HG03565 (cell line): ENCODE measurements around the gene ACR.
"Not testable (repeated sequence)": the region's sequence is repeated elsewhere in the genome, so short reads cannot be mapped to it uniquely, and the experiment has no call there.

ENCODE experiments used
- ATAC-seq: cut with Tn5 transposase; IDR thresholded peaks from one replicate; pipeline ENCODE4 v1.9.1; 2021; ENCODE audit warnings: mild to moderate bottlenecking, moderate library complexity; ENCODE audit not compliant: unreplicated experiment

ACR gene

DNA sequence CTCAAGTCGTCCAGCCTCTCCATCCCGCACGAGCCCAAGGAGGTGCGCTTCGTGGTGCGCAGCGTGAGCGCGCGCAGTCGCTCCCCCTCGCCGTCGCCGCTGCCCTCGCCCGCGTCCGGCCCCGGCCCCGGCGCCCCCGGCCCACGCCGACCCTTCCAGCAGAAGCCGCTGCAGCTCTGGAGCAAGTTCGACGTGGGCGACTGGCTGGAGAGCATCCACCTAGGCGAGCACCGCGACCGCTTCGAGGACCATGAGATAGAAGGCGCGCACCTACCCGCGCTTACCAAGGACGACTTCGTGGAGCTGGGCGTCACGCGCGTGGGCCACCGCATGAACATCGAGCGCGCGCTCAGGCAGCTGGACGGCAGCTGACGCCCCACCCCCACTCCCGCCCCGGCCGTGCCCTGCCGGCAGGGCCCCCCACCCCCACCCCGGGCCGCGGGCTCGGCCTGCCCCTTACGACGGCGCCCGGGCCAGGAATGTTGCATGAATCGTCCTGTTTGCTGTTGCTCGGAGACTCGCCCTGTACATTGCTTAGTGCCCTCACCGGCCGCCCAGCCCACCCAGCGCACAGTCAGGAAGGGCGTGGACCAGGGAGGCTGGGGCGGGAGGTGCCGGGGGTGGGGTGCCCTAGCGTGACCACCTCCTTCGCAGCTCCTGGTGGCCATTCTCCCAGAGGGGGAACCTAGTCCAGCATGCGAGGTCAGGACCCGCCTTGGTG is 6.9 kb upstream of the ACR start:
- ATAC-seq = no peak

DNA sequence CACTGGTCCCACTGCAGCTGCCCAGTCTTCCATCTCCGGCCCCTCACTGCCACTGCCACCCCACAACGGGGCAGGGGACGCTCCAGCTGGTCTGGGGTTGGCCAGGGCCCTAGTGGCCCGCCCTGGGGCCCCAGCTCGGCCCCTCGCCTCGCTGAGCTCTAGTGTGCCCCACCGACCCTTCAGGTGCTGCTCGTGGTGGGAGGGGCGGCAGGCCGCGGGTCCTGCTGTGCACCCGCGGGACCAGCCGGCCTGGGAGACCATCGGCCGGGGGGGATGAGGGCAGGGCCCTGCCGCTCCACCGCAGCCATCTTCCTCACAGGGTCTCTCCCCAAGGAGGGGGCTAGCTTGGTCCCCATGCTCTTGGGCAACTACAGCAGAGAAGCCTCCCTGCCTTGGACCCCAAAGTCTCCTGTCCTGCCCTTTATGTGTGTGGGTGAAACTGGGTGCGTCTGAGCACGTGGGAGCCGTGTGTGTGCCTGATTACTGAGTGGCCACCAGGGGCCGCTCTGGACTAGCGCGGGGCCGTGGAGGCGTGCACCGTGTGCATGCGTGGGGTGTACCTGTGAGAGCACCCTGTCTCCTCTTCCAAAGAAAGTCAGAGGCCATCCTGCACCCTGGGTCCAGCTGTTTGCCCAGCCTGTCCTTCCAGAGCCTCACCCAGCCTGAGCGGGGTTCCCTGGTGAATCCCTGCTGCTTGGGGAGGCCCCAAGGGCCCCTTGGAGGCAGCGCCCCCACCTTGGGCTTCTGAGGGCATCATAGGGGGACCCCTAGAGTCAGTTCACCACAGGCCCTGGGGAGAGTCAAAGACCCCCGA is 6.0 kb upstream of the ACR start:
- no peak for ATAC-seq

DNA sequence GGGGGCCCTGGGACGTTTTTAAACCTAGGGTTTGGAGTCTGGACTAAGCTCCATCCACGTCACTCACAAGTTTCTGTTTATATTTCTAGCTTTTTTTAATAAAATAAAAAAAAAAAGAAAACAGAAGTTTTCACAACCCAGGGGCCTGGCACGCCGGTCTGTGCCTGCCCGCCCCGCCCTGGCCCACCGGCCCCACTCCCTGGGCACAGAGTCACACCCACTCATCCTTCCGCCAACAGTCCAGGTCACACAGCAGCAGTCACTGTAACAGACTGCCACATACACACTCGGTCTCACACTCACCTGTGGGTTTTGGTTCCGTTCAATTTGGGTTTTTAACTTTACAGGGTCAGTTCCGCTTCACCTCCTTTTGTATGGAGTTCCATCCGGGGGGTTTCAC is 5.3 kb upstream of the ACR start:
- ATAC-seq = no peak

DNA sequence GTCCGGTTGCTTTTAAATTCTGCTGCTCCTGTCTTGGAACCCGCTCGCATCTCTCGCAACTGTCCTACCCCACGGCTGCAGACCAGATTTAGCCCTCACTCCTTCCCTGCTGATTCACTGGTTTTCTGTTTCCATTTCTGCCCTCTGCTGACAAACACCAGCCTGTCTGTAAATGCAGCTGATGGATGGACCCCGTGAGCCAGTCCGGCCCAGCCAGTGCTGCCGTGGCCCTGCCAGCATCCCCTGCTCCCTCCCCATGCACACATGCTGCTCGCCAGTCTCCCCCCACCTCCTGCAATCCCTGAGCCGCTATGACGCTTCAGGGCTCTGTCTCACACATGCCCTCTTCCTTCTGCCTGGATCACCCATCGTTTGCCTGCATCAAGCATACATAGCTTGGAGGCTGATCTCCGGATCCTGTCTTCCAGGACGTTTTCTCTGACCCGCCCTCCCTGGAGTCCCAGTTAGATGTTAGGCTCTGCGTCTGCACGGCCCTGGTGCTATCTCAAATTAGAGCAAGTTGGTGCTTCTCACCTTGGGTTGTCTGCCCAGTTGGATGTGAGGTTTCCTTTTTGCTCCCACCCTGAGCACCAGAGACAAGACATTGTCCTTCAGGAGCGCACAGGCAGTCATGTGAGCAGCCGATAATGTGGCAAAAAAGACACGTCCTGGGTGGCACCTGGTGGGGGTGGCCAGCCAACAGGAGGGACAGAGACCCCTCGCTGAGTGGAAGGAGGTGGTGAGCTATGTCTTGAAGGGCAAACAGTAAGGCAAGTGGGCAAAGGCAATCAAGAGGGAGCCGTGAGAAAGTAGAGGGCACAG is 4.3 kb upstream of the ACR start:
- no peak for ATAC-seq

DNA sequence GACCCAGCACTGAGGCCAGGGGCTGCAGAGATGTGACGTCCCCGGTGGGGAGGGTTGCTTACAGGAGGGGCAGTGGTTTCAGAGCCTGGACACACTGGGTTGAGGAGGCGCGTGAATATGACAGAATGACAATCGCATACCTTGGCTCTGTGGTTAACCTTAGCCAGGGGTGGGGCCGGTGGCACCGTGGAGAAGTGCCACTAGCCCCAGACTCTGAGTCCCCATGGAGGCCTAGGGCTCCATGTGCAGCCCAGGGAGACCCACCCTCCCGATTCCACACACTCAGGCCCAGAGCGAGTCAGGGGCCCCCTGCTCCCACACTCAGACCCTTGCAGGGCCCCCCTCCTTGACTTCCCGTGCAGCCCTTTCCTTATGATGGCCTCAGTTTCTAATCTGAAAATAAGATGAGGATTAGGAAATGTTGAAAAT is 3.6 kb upstream of the ACR start:
- no peak for ATAC-seq

DNA sequence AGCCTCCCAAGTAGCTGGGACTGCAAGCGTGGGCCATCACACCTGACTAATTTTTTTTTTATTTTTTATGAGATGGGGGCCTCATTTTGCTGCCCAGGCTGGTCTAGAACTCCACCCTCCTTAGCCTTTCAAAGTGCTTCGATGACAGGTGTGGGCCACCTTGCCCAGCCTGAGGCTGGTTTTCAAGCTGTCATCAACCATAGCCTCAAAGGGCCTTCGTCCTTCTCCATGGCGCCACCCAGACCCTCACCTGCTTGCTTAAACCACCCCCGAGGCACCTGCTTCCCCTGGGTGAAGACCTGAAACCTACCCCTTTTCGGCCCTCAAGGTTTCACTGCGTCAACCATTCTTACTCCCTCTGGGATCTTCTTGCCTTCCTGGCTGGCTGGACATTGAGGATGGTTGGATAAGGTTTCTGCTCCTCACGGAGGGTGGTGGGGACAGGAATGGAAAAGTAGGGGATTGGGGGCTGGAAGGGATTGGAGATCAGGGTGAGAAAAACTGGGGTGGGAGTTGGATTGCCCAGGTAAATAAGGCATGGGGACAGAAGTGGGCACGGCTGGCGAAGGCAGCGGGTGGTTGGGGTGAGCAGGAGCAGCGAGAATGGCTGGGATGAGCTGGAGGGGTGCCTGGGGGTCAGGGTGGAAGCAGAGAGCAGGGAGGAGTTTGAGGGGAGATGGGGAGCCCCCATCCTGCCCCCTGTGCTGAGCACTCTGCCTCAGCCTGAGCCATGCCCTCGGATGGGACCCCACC is 2.8 kb upstream of the ACR start:
- ATAC-seq = no peak

DNA sequence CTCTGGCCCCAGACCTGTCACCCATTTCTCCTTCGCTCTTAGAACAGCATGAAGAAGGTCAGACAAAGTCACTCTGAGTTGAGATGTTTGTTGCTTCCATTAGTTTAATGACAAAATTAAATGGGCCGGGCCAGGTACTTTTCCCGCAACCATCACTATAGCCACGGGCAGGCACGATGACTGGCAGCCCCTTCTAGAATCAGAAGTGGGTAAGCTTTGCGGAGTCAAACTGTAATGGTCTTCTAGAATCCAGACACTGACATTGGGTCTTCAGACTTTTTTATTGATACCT is 2.3 kb upstream of the ACR start:
- ATAC-seq = no peak

DNA sequence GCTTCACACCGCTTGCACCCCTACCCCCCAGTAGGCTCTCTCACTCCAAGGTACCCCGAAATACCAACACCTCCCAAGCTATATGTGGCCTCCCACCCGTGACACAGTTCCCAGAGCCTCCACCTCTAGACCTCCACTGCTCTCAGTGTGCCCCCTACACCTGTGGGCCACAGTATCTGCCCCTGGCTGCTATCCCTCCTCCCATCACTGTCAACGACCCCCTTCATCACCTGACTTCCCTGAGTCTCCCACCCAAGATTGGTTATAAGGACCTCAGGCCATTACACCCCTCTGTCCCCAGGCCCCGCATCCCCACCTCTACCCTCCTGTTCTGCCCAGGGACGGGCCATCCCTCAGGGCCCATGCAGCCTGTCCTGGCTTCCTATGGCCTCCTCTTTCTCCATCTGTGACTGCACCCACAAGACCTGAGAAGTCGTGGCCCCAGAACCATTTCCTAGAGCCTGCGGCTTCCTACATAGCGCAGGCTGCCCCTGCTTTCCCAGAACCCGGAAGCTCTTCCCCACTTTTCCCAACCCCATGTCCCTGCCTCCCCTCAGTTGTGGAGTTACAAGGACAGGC is 734 bp downstream of the ACR start:
- ATAC-seq = no peak

DNA sequence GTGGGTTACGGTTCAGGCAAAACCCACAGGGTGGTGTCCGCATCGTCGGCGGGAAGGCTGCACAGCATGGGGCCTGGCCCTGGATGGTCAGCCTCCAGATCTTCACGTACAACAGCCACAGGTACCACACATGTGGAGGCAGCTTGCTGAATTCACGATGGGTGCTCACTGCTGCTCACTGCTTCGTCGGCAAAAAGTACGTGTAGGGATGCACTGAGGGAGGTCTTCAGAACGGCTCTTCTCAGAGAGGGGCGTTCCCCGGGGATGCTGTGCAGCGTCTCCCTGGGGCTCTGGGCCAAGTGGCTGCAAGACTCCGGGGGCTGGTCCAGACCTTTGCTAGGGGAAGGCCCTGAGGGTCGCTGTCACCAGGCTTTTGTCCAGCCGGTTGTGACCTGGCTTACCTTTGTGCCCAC is 1.3 kb downstream of the ACR start:
- no peak for ATAC-seq

DNA sequence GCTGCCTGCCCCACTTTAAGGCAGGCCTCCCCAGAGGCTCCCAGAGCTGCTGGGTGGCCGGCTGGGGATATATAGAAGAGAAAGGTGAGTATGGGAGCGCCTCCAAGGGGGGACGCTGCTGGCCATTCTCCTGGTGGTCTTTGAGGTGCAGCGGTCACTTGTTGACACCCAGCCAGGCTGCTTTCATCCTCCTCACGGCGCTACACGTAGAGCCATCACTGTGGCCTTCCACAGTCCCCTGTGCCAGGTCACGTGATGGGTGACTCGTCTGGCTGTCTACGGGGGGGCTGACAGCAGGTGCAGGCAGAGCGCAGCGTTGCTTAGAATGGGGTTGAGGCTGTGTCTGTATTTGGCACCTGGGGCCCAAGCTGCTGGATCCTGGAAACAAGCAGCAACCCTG is 1.9 kb downstream of the ACR start:
- ATAC-seq = no peak

DNA sequence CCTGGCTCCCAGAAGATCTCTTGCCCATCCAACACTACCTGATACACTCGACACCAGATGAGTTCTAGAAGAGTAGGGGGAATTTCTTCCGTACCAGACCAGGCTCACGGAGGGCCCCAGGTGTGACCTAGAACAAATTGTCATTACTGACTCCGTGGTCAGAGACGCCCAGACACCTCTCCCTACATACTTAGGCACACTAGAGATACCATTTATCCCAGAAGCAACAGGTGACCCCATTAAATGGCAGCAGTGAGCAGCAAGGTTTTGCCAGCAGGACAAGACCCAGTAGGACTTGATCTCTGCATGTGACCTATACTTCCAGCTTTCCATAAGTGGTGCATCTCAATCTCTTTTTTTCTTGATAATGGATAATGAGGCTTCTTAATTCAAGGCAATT is 2.7 kb downstream of the ACR start:
- not testable (repeated sequence) for ATAC-seq

DNA sequence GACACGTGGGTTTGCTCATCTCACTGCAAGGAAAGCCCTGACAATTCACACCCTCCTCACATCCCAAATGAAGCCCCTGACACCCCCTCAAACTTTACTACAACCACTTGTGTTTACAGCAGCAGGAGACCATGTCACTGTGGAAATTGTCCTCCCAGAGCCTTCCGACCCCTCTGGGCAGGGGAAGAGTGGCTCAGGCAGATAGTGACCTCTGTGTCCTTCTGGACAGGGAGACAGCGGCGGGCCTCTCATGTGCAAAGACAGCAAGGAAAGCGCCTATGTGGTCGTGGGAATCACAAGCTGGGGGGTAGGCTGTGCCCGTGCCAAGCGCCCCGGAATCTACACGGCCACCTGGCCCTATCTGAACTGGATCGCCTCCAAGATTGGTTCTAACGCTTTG is 6.4 kb downstream of the ACR start:
- not testable (repeated sequence) for ATAC-seq

DNA sequence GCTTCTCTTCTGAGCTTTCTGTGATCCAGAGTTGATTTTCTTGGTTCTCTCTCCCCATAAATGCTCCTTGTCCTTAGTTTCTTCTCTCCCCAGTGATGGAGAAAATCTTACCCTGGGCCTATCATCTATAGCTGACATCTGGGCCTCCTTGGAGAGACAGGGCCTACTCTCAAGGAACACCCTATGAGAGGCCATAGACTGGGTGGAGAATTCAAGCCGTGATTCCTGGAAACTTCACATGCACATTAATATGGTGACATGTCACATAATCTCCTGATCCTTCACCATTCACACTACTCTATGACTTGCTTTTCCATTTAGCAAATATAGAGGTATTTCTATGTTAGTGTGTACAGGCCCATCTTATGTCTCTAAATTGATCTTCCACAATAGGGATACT is 9.5 kb downstream of the ACR start:
- ATAC-seq = not testable (repeated sequence)

DNA sequence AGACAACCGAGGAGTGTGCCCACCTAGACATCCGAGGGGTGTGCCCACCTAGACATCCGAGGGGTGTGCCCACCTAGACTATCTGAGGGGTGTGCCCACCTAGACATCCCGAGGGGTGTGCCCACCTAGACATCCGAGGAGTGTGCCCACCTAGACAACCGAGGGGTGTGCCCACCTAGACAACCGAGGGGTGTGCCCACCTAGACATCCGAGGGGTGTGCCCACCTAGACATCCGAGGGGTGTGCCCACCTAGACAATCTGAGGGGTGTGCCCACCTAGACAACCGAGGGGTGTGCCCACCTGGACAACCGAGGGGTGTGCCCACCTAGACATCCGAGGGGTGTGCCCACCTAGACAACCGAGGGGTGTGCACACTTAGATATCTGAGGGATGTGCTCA is 10.6 kb downstream of the ACR start:
- ATAC-seq = not testable (repeated sequence)

DNA sequence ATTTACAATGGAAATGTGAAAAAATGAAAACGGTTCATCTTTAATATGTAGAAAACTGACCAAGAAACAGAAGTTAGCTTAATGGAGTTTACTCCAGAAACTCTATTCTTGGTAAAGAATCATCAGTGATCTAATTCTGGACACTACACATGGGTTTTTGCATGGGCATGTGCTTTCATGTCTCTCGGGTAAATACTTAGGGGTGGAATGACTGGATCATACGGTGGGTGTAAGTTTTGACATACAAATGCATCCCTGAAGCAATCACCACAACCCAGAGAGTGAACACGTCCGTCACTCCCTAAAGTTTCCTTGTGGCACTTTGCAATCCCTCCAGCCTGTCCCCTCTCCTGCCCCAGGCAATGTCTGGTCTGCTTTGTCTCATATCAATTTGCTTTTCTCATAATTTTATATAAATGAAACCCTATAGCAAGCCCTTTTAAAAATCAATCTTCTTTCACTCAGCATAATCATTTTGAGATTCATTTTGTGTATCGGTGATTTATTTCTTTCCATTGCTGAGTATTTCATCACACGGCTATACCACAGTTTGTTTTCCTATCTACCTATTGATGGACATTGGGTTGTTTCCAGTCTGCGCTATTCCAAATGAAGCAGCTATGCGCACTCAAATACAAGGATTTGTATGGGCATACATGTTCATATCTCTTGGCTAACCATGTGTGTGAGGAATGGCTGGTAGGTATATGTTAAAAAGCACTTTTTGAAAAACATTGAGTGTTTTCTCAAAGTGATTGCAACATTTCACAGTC is 11.5 kb downstream of the ACR start:
- not testable (repeated sequence) for ATAC-seq

DNA sequence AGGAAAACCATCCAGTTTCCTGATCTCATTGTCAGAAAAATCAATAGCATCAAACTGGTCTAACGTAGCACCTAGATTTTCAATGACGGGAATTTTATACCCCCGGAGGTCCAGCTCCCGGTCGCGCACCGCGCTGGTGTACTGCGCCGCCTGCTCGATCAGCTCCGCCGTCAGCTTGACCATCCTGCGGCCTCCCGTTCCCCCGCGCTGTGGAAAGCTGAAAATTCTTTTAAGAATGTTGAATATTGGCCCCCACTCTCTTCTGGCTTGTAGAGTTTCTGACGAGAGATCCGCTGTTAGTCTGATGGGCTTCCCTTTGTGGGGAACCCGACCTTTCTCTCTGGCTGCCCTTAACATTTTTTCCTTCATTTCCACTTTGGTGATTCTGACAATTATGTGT is 17.2 kb downstream of the ACR start:
- not testable (repeated sequence) for ATAC-seq

DNA sequence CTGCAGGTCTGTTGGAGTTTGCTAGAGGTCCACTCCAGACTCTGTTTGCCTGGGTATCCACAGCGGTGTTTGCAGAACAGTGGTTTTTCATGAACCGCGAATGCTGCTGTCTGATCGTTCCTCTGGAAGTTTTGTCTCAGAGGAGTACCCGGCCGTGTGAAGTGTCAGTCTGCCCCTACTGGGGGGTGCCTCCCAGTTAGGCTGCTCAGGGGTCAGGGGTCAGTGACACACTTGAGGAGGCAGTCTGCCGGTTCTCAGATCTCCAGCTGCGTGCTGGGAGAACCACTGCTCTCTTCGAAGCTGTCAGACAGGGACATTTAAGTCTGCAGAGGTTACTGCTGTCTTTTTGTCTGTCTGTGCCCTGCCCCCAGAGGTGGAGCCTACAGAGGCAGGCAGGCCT is 18.4 kb downstream of the ACR start:
- not testable (repeated sequence) for ATAC-seq

DNA sequence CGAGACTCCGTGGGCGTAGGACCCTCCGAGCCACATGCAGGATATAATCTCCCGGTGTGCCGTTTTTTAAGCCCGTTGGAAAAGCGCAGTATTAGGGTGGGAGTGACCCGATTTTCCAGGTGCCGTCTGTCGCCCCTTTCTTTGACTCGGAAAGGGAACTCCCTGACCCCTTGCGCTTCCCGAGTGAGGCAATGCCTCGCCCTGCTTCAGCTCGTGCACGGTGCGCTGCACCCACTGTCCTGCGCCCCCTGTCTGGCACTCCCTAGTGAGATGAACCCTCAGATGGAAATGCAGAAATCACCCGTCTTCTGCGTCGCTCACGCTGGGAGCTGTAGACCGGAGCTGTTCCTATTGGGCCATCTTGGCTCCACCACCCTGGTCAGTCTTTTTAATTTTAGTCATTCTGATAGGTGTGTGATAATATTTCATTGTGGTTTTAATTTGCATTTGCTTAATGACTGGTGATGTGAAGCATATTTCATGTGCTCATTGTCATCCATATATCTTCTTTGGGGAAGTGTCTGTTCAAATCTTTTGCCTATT is 19.0 kb downstream of the ACR start:
- ATAC-seq = not testable (repeated sequence)

DNA sequence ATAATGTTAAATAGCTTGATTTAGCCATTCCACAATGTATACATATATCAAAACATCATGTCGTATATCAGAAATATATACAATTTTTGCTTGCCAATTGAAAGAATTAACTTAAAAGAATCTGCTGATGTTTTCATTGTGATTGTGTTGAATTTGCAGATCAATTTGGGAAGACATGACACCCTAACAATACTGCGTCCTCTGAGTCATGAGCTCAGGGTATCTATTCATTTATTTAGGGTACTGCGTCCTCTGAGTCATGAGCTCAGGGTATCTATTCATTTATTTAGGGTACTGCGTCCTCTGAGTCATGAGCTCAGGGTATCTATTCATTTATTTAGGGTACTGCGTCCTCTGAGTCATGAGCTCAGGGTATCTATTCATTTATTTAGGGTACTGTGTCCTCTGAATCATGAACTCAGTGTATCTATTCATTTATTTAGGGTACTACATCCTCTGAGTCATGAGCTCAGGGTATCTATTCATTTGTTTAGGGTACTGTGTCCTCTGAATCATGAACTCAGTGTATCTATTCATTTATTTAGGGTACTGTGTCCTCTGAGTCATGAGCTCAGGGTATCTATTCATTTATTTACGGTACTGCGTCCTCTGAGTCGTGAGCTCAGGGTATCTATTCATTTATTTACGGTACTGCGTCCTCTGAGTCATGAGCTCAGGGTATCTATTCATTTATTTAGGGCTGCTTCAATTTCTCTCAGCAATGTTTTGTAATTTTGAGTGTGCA is 21.8 kb downstream of the ACR start:
- not testable (repeated sequence) for ATAC-seq
